ENCODE data around the gene FOCAD. TPM values are rescaled to one million over a fixed set of nuclear protein-coding genes. Genes with fewer than 3 reads are reported as not detected.

Gene FOCAD
- total RNA-seq, 1 experiment from 2014 or later, result 35.1 TPM

GRCh38 chr9:20981486-20981885, 297.4 kb downstream of the FOCAD start:
- Histone ChIP-seq H3K9me3 (ENCODE audit: low read length) (no peaks in the 10 kb centered on the region), H3K36me3 (ENCODE audit: low read depth, low read length) (peaks cover 3% of the 10 kb centered on the region), H3K4me1 (ENCODE audit: insufficient read depth, low read length) (peaks cover 40% of the 10 kb centered on the region), H3K9ac (ENCODE audit: low read length) (no peak overlapping the region), H4K20me1 (ENCODE audit: low read length) (peaks cover 4% of the 10 kb centered on the region; the same call in 1 of the 2 replicates), H3K79me2 (ENCODE audit: low read length) (no peaks in the 10 kb centered on the region), H3K4me2 (ENCODE audit: low read length) (peak overlapping the region; percentile 40), H3K27ac (ENCODE audit: low read length) (peak overlapping the region; percentile 66), H3K27me3 (ENCODE audit: low read length) (no peaks in the 10 kb centered on the region), H3F3A (ENCODE audit: low read length, unreplicated experiment) (peaks cover 5% of the 10 kb centered on the region), H3K9me2 (replicated peaks; ENCODE audit: low read length) (no peaks in the 10 kb centered on the region), H2AFZ (ENCODE audit: low read length) (no peak overlapping the region), H3K4me3 (ENCODE audit: low read length) (no peak overlapping the region)
- DNase-seq (peak; percentile 75), ATAC-seq (peak; percentile 73)
- CTCF ChIA-PET, result interaction anchor here (0.7 kb wide), 1 partner anchor 40 kb away, joined by 3 read pairs; no protein-coding TSS in a partner anchor
- BruUV-seq (replicated peaks), result no TSS peak
- POLR2A ChIA-PET (ENCODE audit: unreplicated experiment), result no interaction called here
- TF ChIP-seq EZH2phosphoT487 (IDR thresholded peaks at IDR 0.05; ENCODE audit: borderline replicate concordance, low read length), result no peak
- no peak for TF ChIP-seq CTCF (conservative IDR thresholded peaks at IDR 0.05; ENCODE audit: low read depth, low read length)
- no peak for TF ChIP-seq EZH2 (IDR thresholded peaks at IDR 0.05; ENCODE audit: low read length, unreplicated experiment)
- intact Hi-C loops (cut with micrococcal nuclease), result loop anchor here (2.0 to 5.0 kb wide), 2 partner anchors 23 to 359 kb away; partner anchors contain the start of gene MLLT3

- Histone ChIP-seq H3K4me2 (ENCODE audit: low read length) (no peak overlapping the region), H3K4me3 (ENCODE audit: low read length) (no peak overlapping the region), H3K9me2 (replicated peaks; ENCODE audit: low read length) (no peaks in the 10 kb centered on the region), H3K27ac (ENCODE audit: low read length) (0 out of 2 replicates have a peak overlapping the region, but pooled peaks have one; percentile 9), H3K4me1 (ENCODE audit: insufficient read depth, low read length) (peaks cover 60% of the 10 kb centered on the region), H3K36me3 (ENCODE audit: low read depth, low read length) (peaks cover 5% of the 10 kb centered on the region), H3K27me3 (ENCODE audit: low read length) (no peaks in the 10 kb centered on the region), H2AFZ (ENCODE audit: low read length) (no peak overlapping the region), H3K9me3 (ENCODE audit: low read length) (no peaks in the 10 kb centered on the region), H3K9ac (ENCODE audit: low read length) (no peak overlapping the region), H3K79me2 (ENCODE audit: low read length) (no peaks in the 10 kb centered on the region), H4K20me1 (ENCODE audit: low read length) (peaks cover 4% of the 10 kb centered on the region; the same call in 1 of the 2 replicates), H3F3A (ENCODE audit: low read length, unreplicated experiment) (peaks cover 5% of the 10 kb centered on the region)
- DNase-seq, result no peak
- intact Hi-C loops (cut with micrococcal nuclease), result loop anchor here (5.0 kb wide), 1 partner anchor 362 kb away; the partner anchor contains the start of gene MLLT3
- TF ChIP-seq CTCF (conservative IDR thresholded peaks at IDR 0.05; ENCODE audit: low read depth, low read length) (no peak), EZH2 (IDR thresholded peaks at IDR 0.05; ENCODE audit: low read length, unreplicated experiment) (no peak), EZH2phosphoT487 (IDR thresholded peaks at IDR 0.05; ENCODE audit: borderline replicate concordance, low read length) (no peak)
- ChIA-PET POLR2A (ENCODE audit: unreplicated experiment) (no interaction called here), CTCF (no interaction called here)
- BruUV-seq (replicated peaks), result no TSS peak
- ATAC-seq, result no peak
Measured at GRCh38 chr9:20984506-20984905, 300.4 kb downstream of the FOCAD start.

- CTCF ChIA-PET, result no interaction called here
- no peak overlapping the region for H3K9ac ChIP-seq (ENCODE audit: low read length)
- H3K4me2 ChIP-seq (ENCODE audit: low read length), result peak overlapping the region; percentile 15; the same call in 1 of the 2 replicates
- DNase-seq (peak; percentile 54), ATAC-seq (peak; percentile 76)
- H4K20me1 ChIP-seq (ENCODE audit: low read length), result no peaks in the 10 kb centered on the region
- TF ChIP-seq EZH2phosphoT487 (IDR thresholded peaks at IDR 0.05; ENCODE audit: borderline replicate concordance, low read length) (no peak), EZH2 (IDR thresholded peaks at IDR 0.05; ENCODE audit: low read length, unreplicated experiment) (no peak), CTCF (conservative IDR thresholded peaks at IDR 0.05; ENCODE audit: low read depth, low read length) (no peak)
- POLR2A ChIA-PET (ENCODE audit: unreplicated experiment), result no interaction called here
- H3K79me2 ChIP-seq (ENCODE audit: low read length), result no peaks in the 10 kb centered on the region
- no peaks in the 10 kb centered on the region for H3K9me3 ChIP-seq (ENCODE audit: low read length)
- peaks cover 57% of the 10 kb centered on the region for H3K4me1 ChIP-seq (ENCODE audit: insufficient read depth, low read length)
- no peaks in the 10 kb centered on the region for H3K27me3 ChIP-seq (ENCODE audit: low read length)
- H3K9me2 ChIP-seq (replicated peaks; ENCODE audit: low read length), result no peaks in the 10 kb centered on the region
- H3K36me3 ChIP-seq (ENCODE audit: low read depth, low read length), result peaks cover 15% of the 10 kb centered on the region
- no peak overlapping the region for H3K4me3 ChIP-seq (ENCODE audit: low read length)
- intact Hi-C loops (cut with micrococcal nuclease), result loop anchor here (5.0 kb wide), 1 partner anchor 116 kb away; no protein-coding TSS in a partner anchor
- peak overlapping the region; percentile 55 for H3K27ac ChIP-seq (ENCODE audit: low read length)
- BruUV-seq (replicated peaks), result no TSS peak
- H3F3A ChIP-seq (ENCODE audit: low read length, unreplicated experiment), result peaks cover 5% of the 10 kb centered on the region
- H2AFZ ChIP-seq (ENCODE audit: low read length), result no peak overlapping the region
Measured at GRCh38 chr9:20985851-20986600, 302.0 kb downstream of the FOCAD start.

Measured in PC-3 (cell line).